ENCODE results near the gene DENND1B.

DENND1B gene

GRCh38 chr1:197466813-197467212, 308.5 kb downstream of the DENND1B start:
- no peak for DNase-seq (ENCODE audit: low read depth in 2 of 2)
- H3K4me3 ChIP-seq (replicated peaks in 1 of 2; ENCODE audit: low read depth in 2 of 2, low read length in 2 of 2), result no peak overlapping the region
- TF ChIP-seq CTCF (IDR thresholded peaks at IDR 0.05; ENCODE audit: low read depth, low read length), result no peak

- no peak for TF ChIP-seq CTCF (IDR thresholded peaks at IDR 0.05; ENCODE audit: low read depth, low read length)
- DNase-seq (ENCODE audit: low read depth in 2 of 2), result no peak
- no peak overlapping the region for H3K4me3 ChIP-seq (replicated peaks in 1 of 2; ENCODE audit: low read depth in 2 of 2, low read length in 2 of 2)
These were observed 309.6 kb downstream of the DENND1B start for GRCh38 chr1:197465528-197466327.

GRCh38 chr1:197464044-197464443, 311.2 kb downstream of the DENND1B start:
- TF ChIP-seq CTCF (IDR thresholded peaks at IDR 0.05; ENCODE audit: low read depth, low read length), result no peak
- DNase-seq (ENCODE audit: low read depth in 2 of 2), result peak; percentile 58 to 98
- no peak overlapping the region for H3K4me3 ChIP-seq (replicated peaks in 1 of 2; ENCODE audit: low read depth in 2 of 2, low read length in 2 of 2)

GRCh38 chr1:197463142-197463541, 312.1 kb downstream of the DENND1B start:
- no peak overlapping the region for H3K4me3 ChIP-seq (replicated peaks in 1 of 2; ENCODE audit: low read depth in 2 of 2, low read length in 2 of 2)
- DNase-seq (ENCODE audit: low read depth in 2 of 2), result no peak
- TF ChIP-seq CTCF (IDR thresholded peaks at IDR 0.05; ENCODE audit: low read depth, low read length), result no peak

GRCh38 chr1:197462539-197462938, 312.7 kb downstream of the DENND1B start:
- H3K4me3 ChIP-seq (replicated peaks in 1 of 2; ENCODE audit: low read depth in 2 of 2, low read length in 2 of 2), result no peak overlapping the region
- no peak for TF ChIP-seq CTCF (IDR thresholded peaks at IDR 0.05; ENCODE audit: low read depth, low read length)
- DNase-seq (ENCODE audit: low read depth in 2 of 2), result no peak
